IMR-90 (cell line): ENCODE data around the gene CACNA1G. TPM values are rescaled to one million over a fixed set of nuclear protein-coding genes. Genes with fewer than 3 reads are reported as not detected.

ENCODE experiments used
- ATAC-seq: fragments of 200-7000 bp; cut with Tn5 transposase; 2 replicates; pipeline ENCODE4 v1.9.1; 2020; ENCODE audit warnings: low read depth, mild to moderate bottlenecking, moderate library complexity
- BruUV-seq: library from RNA; stranded (reverse); fragments of 400-500 nt; replicated peaks from 2 replicates; lab custom pipeline; 2021; lab: Mats Ljungman, UMichigan
- CTCF ChIA-PET: fragments of 300-600 bp; formaldehyde crosslinking; extraction: SDS; loops from one replicate; lab custom pipeline; 2021; ENCODE audit warnings: antibody characterized with exemption; lab: Yijun Ruan, JAX
- POLR2A ChIA-PET: fragments of 300-600 bp; sonication (Branson Sonifier 250); formaldehyde crosslinking; loops from one replicate; lab custom pipeline; 2022; ENCODE audit warnings: antibody characterized with exemption; ENCODE audit not compliant: unreplicated experiment; lab: Charles Lee
- DNase-seq: peaks from one replicate; pipeline ENCODE4 v3.0.0; 2013
- H2AFZ ChIP-seq: replicated peaks from 2 replicates; pipeline ENCODE3; 2013; ENCODE audit warnings: low read length, mild to moderate bottlenecking; ENCODE audit not compliant: poor library complexity
- H2AK5ac ChIP-seq: 2 replicates; pipeline ENCODE4 v1.6.1; 2013; ENCODE audit warnings: low read depth, low read length, inconsistent platforms
- H2AK9ac ChIP-seq: replicated peaks from 2 replicates; pipeline ENCODE3; 2013; ENCODE audit warnings: mild to moderate bottlenecking, low read depth, low read length, moderate library complexity; ENCODE audit not compliant: poor library complexity
- H2BK120ac ChIP-seq: 2 replicates; pipeline ENCODE4 v1.6.1; 2013; ENCODE audit warnings: low read depth, low read length, inconsistent platforms
- H2BK15ac ChIP-seq: 3 replicates; pipeline ENCODE4 v1.6.1; 2013; ENCODE audit warnings: low read depth, low read length, inconsistent platforms
- H2BK20ac ChIP-seq: 2 replicates; pipeline ENCODE4 v1.6.1; 2013; ENCODE audit warnings: low read depth, mild to moderate bottlenecking, inconsistent platforms, low read length, moderate library complexity
- H2BK5ac ChIP-seq: 2 replicates; pipeline ENCODE4 v1.6.1; 2013; ENCODE audit warnings: mild to moderate bottlenecking, low read depth, low read length, inconsistent platforms; ENCODE audit not compliant: poor library complexity, severe bottlenecking
- H3K14ac ChIP-seq: replicated peaks from 2 replicates; pipeline ENCODE4 v1.6.1; 2013; ENCODE audit warnings: low read depth, low read length, inconsistent platforms
- H3K18ac ChIP-seq: 2 replicates; pipeline ENCODE4 v1.6.1; 2013; ENCODE audit warnings: low read depth, low read length, control low read depth
- H3K23ac ChIP-seq: 2 replicates; pipeline ENCODE4 v1.6.1; 2013; ENCODE audit warnings: low read depth, low read length, inconsistent platforms
- H3K27ac ChIP-seq: 2 replicates; pipeline ENCODE4 v1.5.1; 2013; ENCODE audit warnings: mild to moderate bottlenecking, control low read depth, low read length; ENCODE audit not compliant: insufficient read depth
- H3K27me3 ChIP-seq: 2 replicates; pipeline ENCODE4 v1.6.1; 2013; ENCODE audit warnings: low read length; ENCODE audit not compliant: control insufficient read depth, insufficient read depth
- H3K36me3 ChIP-seq: 2 replicates; pipeline ENCODE4 v1.6.1; 2013; ENCODE audit warnings: low read length, mixed read lengths; ENCODE audit not compliant: control insufficient read depth, insufficient read depth
- H3K4ac ChIP-seq: 2 replicates; pipeline ENCODE4 v1.6.1; 2013; ENCODE audit warnings: low read depth, low read length, inconsistent platforms
- H3K4me1 ChIP-seq: 2 replicates; pipeline ENCODE4 v1.6.1; 2013; ENCODE audit warnings: low read length, mixed read lengths; ENCODE audit not compliant: control insufficient read depth, insufficient read depth
- H3K4me2 ChIP-seq: 2 replicates; pipeline ENCODE4 v1.6.1; 2013; ENCODE audit warnings: low read depth, mild to moderate bottlenecking, control low read depth, low read length, moderate library complexity
- H3K4me3 ChIP-seq: 2 replicates; pipeline ENCODE4 v1.5.1; 2013; ENCODE audit warnings: low read depth, mild to moderate bottlenecking, control low read depth, low read length, moderate library complexity; ENCODE audit not compliant: insufficient read depth
- H3K56ac ChIP-seq: 2 replicates; pipeline ENCODE4 v1.6.1; 2013; ENCODE audit warnings: low read length, inconsistent platforms; ENCODE audit not compliant: insufficient read depth; ENCODE audit errors: extremely low read depth
- H3K79me1 ChIP-seq, 2 experiments: 2 replicates each; pipeline ENCODE4 v1.6.1; 2013; ENCODE audit warnings: low read length in 2 of 2, inconsistent platforms in 1 of 2, low read depth in 1 of 2
- H3K9ac ChIP-seq: 2 replicates; pipeline ENCODE4 v1.6.1; 2013; ENCODE audit warnings: low read depth, low read length, control low read depth
- H3K9me1 ChIP-seq: 2 replicates; pipeline ENCODE4 v1.6.1; 2013; ENCODE audit warnings: low read length, inconsistent platforms; ENCODE audit not compliant: insufficient read depth
- H3K9me3 ChIP-seq: 2 replicates; pipeline ENCODE4 v1.6.1; 2013; ENCODE audit warnings: low read length; ENCODE audit not compliant: control insufficient read depth, insufficient read depth
- H4K20me1 ChIP-seq: 2 replicates; pipeline ENCODE4 v1.6.1; 2013; ENCODE audit warnings: low read length, inconsistent platforms; ENCODE audit not compliant: insufficient read depth
- H4K5ac ChIP-seq: 2 replicates; pipeline ENCODE4 v1.6.1; 2013; ENCODE audit warnings: mild to moderate bottlenecking, low read depth, low read length, control low read depth
- H4K8ac ChIP-seq, 2 experiments: 2 replicates each; pipeline ENCODE4 v1.6.1; 2013; ENCODE audit warnings: low read depth in 2 of 2, low read length in 2 of 2, control low read depth in 1 of 2, inconsistent platforms in 1 of 2
- H4K91ac ChIP-seq: 2 replicates; pipeline ENCODE4 v1.6.1; 2013; ENCODE audit warnings: low read depth, low read length, inconsistent platforms; ENCODE audit not compliant: insufficient read depth
- BHLHE40 ChIP-seq: fragments of 150-350 bp; IDR thresholded peaks from 2 replicates; pipeline ENCODE4 v1.6.1; 2016; ENCODE audit warnings: mild to moderate bottlenecking, low read depth, low read length
- CHD1 ChIP-seq: IDR thresholded peaks from 2 replicates; pipeline ENCODE4 v1.6.1; 2012; ENCODE audit warnings: low read depth, low read length, improper control_type of control experiment
- MXI1 ChIP-seq: IDR thresholded peaks from 2 replicates; pipeline ENCODE4 v1.6.1; 2012; ENCODE audit warnings: low read depth, mild to moderate bottlenecking, low read length, moderate library complexity, borderline replicate concordance
- NFE2L2 ChIP-seq: fragments of 150-350 bp; IDR thresholded peaks from 2 replicates; pipeline ENCODE4 v1.6.1; 2016; ENCODE audit warnings: low read depth, mild to moderate bottlenecking, low read length
- POLR2A ChIP-seq: IDR thresholded peaks from 2 replicates; pipeline ENCODE4 v1.6.1; 2012; ENCODE audit warnings: mild to moderate bottlenecking, low read depth, low read length
- RAD21 ChIP-seq: IDR thresholded peaks from 2 replicates; pipeline ENCODE4 v1.6.1; 2012; ENCODE audit warnings: low read length, improper control_type of control experiment
- RCOR1 ChIP-seq: IDR thresholded peaks from 2 replicates; pipeline ENCODE4 v1.6.1; 2012; ENCODE audit warnings: mild to moderate bottlenecking, low read length, improper control_type of control experiment; ENCODE audit not compliant: insufficient replicate concordance
- WGBS, 2 experiments: methylation state at CpG; one replicate each; pipeline versions ENCODE4 v1.1.5 to v1.1.7; 2013; ENCODE audit warnings: missing lambda C conversion rate in 2 of 2; ENCODE audit not compliant: insufficient read length in 1 of 2; ENCODE audit errors: extremely low coverage in 2 of 2; 5-methylcytosine and 5-hydroxymethylcytosine counted together
- dilution Hi-C: fragments of 300-500 bp; cut with HindIII; formaldehyde crosslinking; loops from one replicate; pipeline ENCODE4 v1.14.3; 2018; ENCODE audit warnings: low sequenced_read_pairs; ENCODE audit not compliant: unreplicated experiment
- in situ Hi-C: fragments of 300-500 bp; cut with MboI; formaldehyde crosslinking; loops from 3 replicates; pipeline ENCODE4 v1.14.3; 2019; ENCODE audit warnings: low sequenced_read_pairs, inconsistent platforms, mixed read lengths
- intact Hi-C: fragments of 100-400 bp; cut with micrococcal nuclease; formaldehyde crosslinking; loops from 2 replicates; pipeline ENCODE4 v1.10.0; 2022
- polyA plus RNA-seq, 3 experiments: library from polyadenylated mRNA; depleted of rRNA; stranded (reverse); fragments of >200 nt; gene quantifications; 2 replicates each; pipeline ENCODE4 v1.2.3, GENCODE V29; 2012; ENCODE audit warnings: low replicate concordance in 1 of 3
- total RNA-seq: library from RNA; depleted of rRNA; stranded (reverse); fragments of >200 nt; gene quantifications from 2 replicates; pipeline ENCODE4 v1.2.3, GENCODE V29; 2012

The CACNA1G gene
- total and polyA plus RNA-seq, 2 of the 4 experiments (the other 2 are of a cell fraction) = under 0.01 to 0.03 TPM

DNA sequence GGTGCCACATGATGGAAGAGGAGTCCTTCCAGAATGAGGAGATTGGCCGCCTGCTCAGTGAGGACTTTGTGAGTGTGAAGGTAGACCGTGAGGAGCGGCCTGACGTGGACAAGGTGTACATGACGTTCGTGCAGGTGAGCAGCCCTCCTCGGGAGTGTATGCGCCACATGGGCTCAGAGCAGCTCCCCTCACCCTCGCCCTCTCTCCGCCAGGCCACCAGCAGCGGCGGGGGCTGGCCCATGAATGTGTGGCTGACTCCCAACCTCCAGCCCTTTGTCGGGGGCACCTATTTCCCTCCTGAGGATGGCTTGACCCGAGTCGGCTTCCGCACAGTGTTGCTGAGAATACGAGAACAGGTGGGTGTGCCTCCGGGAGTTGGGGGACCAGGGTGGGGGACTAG is 11.7 kb upstream of the CACNA1G start:
- no peak overlapping the region for H3K9ac ChIP-seq
- H2AK5ac ChIP-seq = no peak overlapping the region
- no peak overlapping the region for H3K23ac ChIP-seq
- in situ Hi-C loops = loop anchor here (5.0 to 10.0 kb wide), 4 partner anchors 78 to 406 kb away; no protein-coding TSS in a partner anchor
- H3K4me2 ChIP-seq = no peak overlapping the region
- H4K8ac ChIP-seq = no peak overlapping the region
- intact Hi-C loops = loop anchor here (10.0 kb wide), 1 partner anchor 406 kb away; no protein-coding TSS in a partner anchor
- H2BK15ac ChIP-seq = no peak overlapping the region
- peaks cover 6% of the 10 kb centered on the region for H3K4me1 ChIP-seq
- no peaks in the 10 kb centered on the region for H3K27me3 ChIP-seq
- H2BK120ac ChIP-seq = no peak overlapping the region
- peaks cover 15% of the 10 kb centered on the region; the same call in 1 of the 2 replicates for H3K36me3 ChIP-seq
- dilution Hi-C loops = no loop called here
- ChIA-PET CTCF (interaction anchor here (1.2 to 2.4 kb wide), 2 partner anchors 78 to 146 kb away, joined by 8 to 28 read pairs; no protein-coding TSS in a partner anchor), POLR2A (no interaction called here)
- H2AFZ ChIP-seq = no peak overlapping the region
- DNase-seq = no peak
- H2BK20ac ChIP-seq = no peak overlapping the region
- TF ChIP-seq RAD21 (no peak), BHLHE40 (no peak), CHD1 (no peak), NFE2L2 (no peak), POLR2A (no peak), MXI1 (no peak), RCOR1 (no peak)
- H3K9me3 ChIP-seq = no peaks in the 10 kb centered on the region
- H3K27ac ChIP-seq = no peak overlapping the region
- no peak overlapping the region for H3K56ac ChIP-seq
- no peak overlapping the region for H3K14ac ChIP-seq
- no peak overlapping the region for H4K91ac ChIP-seq
- H3K9me1 ChIP-seq = peaks cover 5% of the 10 kb centered on the region
- H3K4ac ChIP-seq = no peak overlapping the region
- H2BK5ac ChIP-seq = no peak overlapping the region
- H2AK9ac ChIP-seq = peak overlapping the region; percentile 100
- ATAC-seq = no peak
- H3K79me1 ChIP-seq = peaks cover 0 to 11% of the 10 kb centered on the region in 2 experiments; a peak in 2 of 4 replicates
- no peak overlapping the region for H3K4me3 ChIP-seq
- no peak overlapping the region for H3K18ac ChIP-seq
- 77% methylated on average over 6 of the region's 18 CpGs; no CpG with 5 or more reads in 1 of the 2 experiments for WGBS, 2 experiments
- H4K20me1 ChIP-seq = 0 out of 2 replicates have a peak, but pooled peaks cover 8% of the 10 kb centered on the region
- H4K5ac ChIP-seq = no peak overlapping the region
- no TSS peak for BruUV-seq
